PC-3 (cell line): ENCODE results near the gene PCK2.

Source experiments
- EZH2phosphoT487 ChIP-seq: fragments of 300-600 bp; sonication (generic); IDR thresholded peaks from 2 replicates; pipeline ENCODE4 v1.6.1; 2018; ENCODE audit warnings: mild to moderate bottlenecking, antibody characterized with exemption, low read length, borderline replicate concordance
- TF ChIP-seq, protein P1 (sequence below): fragments of 300-600 bp; sonication (generic); conservative IDR thresholded peaks from 2 replicates; pipeline ENCODE4 v1.5.1; 2017; ENCODE audit warnings: antibody characterized with exemption, low read depth, mild to moderate bottlenecking, low read length

GRCh38 chr14:24137529-24138395 lies 43.7 kb downstream of the PCK2 start:
- TF ChIP-seq, protein P1, sequence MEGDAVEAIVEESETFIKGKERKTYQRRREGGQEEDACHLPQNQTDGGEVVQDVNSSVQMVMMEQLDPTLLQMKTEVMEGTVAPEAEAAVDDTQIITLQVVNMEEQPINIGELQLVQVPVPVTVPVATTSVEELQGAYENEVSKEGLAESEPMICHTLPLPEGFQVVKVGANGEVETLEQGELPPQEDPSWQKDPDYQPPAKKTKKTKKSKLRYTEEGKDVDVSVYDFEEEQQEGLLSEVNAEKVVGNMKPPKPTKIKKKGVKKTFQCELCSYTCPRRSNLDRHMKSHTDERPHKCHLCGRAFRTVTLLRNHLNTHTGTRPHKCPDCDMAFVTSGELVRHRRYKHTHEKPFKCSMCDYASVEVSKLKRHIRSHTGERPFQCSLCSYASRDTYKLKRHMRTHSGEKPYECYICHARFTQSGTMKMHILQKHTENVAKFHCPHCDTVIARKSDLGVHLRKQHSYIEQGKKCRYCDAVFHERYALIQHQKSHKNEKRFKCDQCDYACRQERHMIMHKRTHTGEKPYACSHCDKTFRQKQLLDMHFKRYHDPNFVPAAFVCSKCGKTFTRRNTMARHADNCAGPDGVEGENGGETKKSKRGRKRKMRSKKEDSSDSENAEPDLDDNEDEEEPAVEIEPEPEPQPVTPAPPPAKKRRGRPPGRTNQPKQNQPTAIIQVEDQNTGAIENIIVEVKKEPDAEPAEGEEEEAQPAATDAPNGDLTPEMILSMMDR: no peak
- TF ChIP-seq EZH2phosphoT487: no peak
